OCI-LY3 (cell line): Measurements from ENCODE around the gene ATG16L2.

Experiments used
- H2AFZ ChIP-seq: fragments of 200-600, 300-600 bp; shearing (Covaris generic); 2 replicates; pipeline ENCODE4 v1.6.0; 2014; ENCODE audit warnings: antibody characterized with exemption, low read depth, low read length
- H3K27ac ChIP-seq: fragments of 200-600, 300-600 bp; sonication (generic); 2 replicates; pipeline ENCODE4 v1.5.1; 2014; ENCODE audit warnings: mild to moderate bottlenecking, low read length, moderate library complexity, mixed read lengths
- H3K27me3 ChIP-seq: fragments of 200-600, 300-600 bp; sonication (generic); 2 replicates; pipeline ENCODE4 v1.6.1; 2014; ENCODE audit warnings: low read depth, low read length, mixed read lengths
- H3K36me3 ChIP-seq: fragments of 200-600, 300-600 bp; sonication (generic); replicated peaks from 2 replicates; pipeline ENCODE3; 2014; ENCODE audit warnings: low read depth, low read length, mixed read lengths
- H3K4me1 ChIP-seq: fragments of 300-600, 200-600 bp; sonication (generic); 2 replicates; pipeline ENCODE4 v1.6.1; 2014; ENCODE audit warnings: low read length, mixed read lengths
- H3K4me2 ChIP-seq: fragments of 200-600, 300-600 bp; sonication (generic); 2 replicates; pipeline ENCODE4 v1.6.1; 2014; ENCODE audit warnings: low read length, mixed read lengths
- H3K4me3 ChIP-seq: fragments of 300-600, 200-600 bp; sonication (generic); 2 replicates; pipeline ENCODE4 v1.5.1; 2014; ENCODE audit warnings: antibody characterized with exemption, mild to moderate bottlenecking, low read length, moderate library complexity
- H3K79me2 ChIP-seq: fragments of 300-600, 200-600 bp; shearing (Covaris generic); 2 replicates; pipeline ENCODE4 v1.6.1; 2014; ENCODE audit warnings: mild to moderate bottlenecking, low read length, mixed read lengths
- H3K9ac ChIP-seq: fragments of 300-600, 200-600 bp; shearing (Covaris generic); 2 replicates; pipeline ENCODE4 v1.6.0; 2014; ENCODE audit warnings: mild to moderate bottlenecking, low read length, moderate library complexity
- H3K9me3 ChIP-seq: fragments of 200-600, 300-600 bp; shearing (Covaris generic); 2 replicates; pipeline ENCODE4 v1.6.1; 2014; ENCODE audit warnings: low read length, mixed read lengths; ENCODE audit not compliant: insufficient read depth
- H4K20me1 ChIP-seq: fragments of 200-600, 300-600 bp; sonication (generic); 2 replicates; pipeline ENCODE4 v1.6.1; 2016; ENCODE audit warnings: low read length, mixed read lengths; ENCODE audit not compliant: insufficient read depth
- EZH2phosphoT487 ChIP-seq: fragments of 200-600 bp; shearing (Covaris generic); IDR thresholded peaks from 2 replicates; pipeline ENCODE4 v1.6.1; 2018; ENCODE audit warnings: antibody characterized with exemption, mixed run types, low read depth
- TF ChIP-seq, protein P1 (sequence below): fragments of 200-600, 300-600 bp; sonication (generic); IDR thresholded peaks from 2 replicates; pipeline ENCODE4 v1.5.1; 2014; ENCODE audit warnings: antibody characterized with exemption, low read length, low read depth

Gene ATG16L2

DNA sequence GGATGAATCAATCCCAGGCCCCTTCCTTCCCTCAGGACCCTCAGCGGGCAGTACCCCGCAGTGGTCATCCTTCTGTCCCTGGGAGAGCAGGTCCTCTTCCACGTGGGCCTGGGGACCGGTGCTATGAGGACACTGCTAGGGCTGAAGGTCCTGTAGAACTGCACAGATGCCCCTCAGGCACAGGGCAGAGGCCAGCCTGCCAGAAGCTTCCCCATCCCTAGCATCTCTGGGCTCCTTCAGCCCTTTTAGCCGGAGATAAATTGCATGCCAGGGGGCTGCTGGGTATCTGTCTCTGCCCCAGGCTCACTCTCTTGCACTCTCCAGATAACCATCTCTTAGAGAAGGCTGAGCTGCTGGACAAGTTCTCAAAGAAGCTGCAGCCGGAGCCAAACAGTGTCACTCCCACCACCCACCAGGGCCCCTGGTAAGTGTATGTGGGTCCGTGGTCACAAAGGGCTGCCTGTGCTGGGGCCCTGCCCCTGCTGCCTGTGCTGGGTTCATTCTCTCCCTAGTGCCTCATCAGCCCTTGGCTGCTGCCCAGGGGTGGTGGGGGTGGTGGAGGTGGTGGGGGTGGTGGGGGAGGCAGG is 2.3 kb downstream of the ATG16L2 start:
- H2AFZ ChIP-seq: no peak overlapping the region
- no peaks in the 10 kb centered on the region for H3K9me3 ChIP-seq
- H3K27ac ChIP-seq: no peak overlapping the region
- H4K20me1 ChIP-seq: peaks cover 4% of the 10 kb centered on the region; the same call in 1 of the 2 replicates
- H3K4me1 ChIP-seq: peaks cover 24% of the 10 kb centered on the region
- TF ChIP-seq EZH2phosphoT487: no peak
- TF ChIP-seq, protein P1, sequence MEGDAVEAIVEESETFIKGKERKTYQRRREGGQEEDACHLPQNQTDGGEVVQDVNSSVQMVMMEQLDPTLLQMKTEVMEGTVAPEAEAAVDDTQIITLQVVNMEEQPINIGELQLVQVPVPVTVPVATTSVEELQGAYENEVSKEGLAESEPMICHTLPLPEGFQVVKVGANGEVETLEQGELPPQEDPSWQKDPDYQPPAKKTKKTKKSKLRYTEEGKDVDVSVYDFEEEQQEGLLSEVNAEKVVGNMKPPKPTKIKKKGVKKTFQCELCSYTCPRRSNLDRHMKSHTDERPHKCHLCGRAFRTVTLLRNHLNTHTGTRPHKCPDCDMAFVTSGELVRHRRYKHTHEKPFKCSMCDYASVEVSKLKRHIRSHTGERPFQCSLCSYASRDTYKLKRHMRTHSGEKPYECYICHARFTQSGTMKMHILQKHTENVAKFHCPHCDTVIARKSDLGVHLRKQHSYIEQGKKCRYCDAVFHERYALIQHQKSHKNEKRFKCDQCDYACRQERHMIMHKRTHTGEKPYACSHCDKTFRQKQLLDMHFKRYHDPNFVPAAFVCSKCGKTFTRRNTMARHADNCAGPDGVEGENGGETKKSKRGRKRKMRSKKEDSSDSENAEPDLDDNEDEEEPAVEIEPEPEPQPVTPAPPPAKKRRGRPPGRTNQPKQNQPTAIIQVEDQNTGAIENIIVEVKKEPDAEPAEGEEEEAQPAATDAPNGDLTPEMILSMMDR: no peak
- H3K79me2 ChIP-seq: peaks cover 45% of the 10 kb centered on the region
- no peaks in the 10 kb centered on the region for H3K27me3 ChIP-seq
- peak overlapping the region; percentile 82; the same call in 1 of the 2 replicates for H3K4me2 ChIP-seq
- no peak overlapping the region; the same call in 1 of the 2 replicates for H3K4me3 ChIP-seq
- no peak overlapping the region for H3K9ac ChIP-seq
- peaks cover 28% of the 10 kb centered on the region for H3K36me3 ChIP-seq

DNA sequence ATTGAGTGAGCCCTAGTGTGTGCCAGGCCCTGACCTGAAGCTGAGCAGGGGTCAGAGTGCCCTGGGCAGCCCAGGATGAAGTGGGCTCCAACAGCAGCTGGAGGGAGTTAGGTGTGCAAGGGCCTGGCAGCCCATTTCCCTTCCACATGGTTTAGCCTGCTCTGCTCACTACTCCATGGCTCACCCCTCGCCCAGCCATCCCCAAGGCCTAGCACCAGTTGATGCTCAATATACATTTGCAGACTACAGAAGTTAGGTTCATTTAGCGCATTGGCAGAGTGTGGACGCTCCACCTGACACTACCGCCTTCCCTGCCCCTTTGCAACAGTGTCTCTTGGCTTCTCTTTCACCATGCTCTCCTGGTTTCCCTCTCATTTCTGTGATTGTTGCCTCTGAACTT is 3.8 kb downstream of the ATG16L2 start:
- no peak overlapping the region for H3K9ac ChIP-seq
- TF ChIP-seq, protein P1: no peak
- TF ChIP-seq EZH2phosphoT487: no peak
- H3K79me2 ChIP-seq: peaks cover 30% of the 10 kb centered on the region
- no peaks in the 10 kb centered on the region for H3K9me3 ChIP-seq
- H3K36me3 ChIP-seq: peaks cover 28% of the 10 kb centered on the region
- no peaks in the 10 kb centered on the region for H3K27me3 ChIP-seq
- H3K4me1 ChIP-seq: peaks cover 27% of the 10 kb centered on the region
- no peak overlapping the region for H3K4me3 ChIP-seq
- no peak overlapping the region for H2AFZ ChIP-seq
- no peak overlapping the region for H3K27ac ChIP-seq
- no peaks in the 10 kb centered on the region for H4K20me1 ChIP-seq
- H3K4me2 ChIP-seq: no peak overlapping the region

DNA sequence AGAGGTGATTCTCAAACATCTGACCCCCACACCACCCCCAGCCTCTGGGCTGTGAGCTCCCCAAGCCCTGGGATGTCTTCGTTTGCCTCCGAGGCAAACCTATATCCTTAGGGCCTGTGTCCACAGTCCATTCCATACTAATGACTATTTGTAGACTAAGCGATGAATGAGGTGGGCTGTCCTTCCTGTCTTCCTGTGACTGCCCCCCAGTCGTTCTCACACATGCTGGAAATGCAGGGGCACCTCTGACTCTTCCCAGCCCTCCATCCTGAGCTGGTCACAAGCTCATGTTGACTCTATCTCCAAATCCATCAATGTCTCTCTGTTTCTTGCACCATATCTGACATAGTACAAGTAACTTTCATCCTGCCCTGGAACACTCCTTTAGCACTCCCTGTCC is 4.8 kb downstream of the ATG16L2 start:
- peaks cover 28% of the 10 kb centered on the region for H3K36me3 ChIP-seq
- 0 out of 2 replicates have a peak, but pooled peaks cover 1% of the 10 kb centered on the region for H4K20me1 ChIP-seq
- H3K27ac ChIP-seq: no peak overlapping the region
- H3K4me1 ChIP-seq: peaks cover 29% of the 10 kb centered on the region
- no peak overlapping the region for H3K9ac ChIP-seq
- TF ChIP-seq, protein P1: no peak
- no peak for TF ChIP-seq EZH2phosphoT487
- no peak overlapping the region for H2AFZ ChIP-seq
- H3K79me2 ChIP-seq: peaks cover 20% of the 10 kb centered on the region
- H3K4me2 ChIP-seq: no peak overlapping the region
- H3K27me3 ChIP-seq: no peaks in the 10 kb centered on the region
- no peaks in the 10 kb centered on the region for H3K9me3 ChIP-seq
- H3K4me3 ChIP-seq: no peak overlapping the region

GRCh38 chr11:72820439-72821139 is 6.4 kb downstream of the ATG16L2 start:
- no peak overlapping the region for H3K9ac ChIP-seq
- TF ChIP-seq, protein P1: no peak
- no peak for TF ChIP-seq EZH2phosphoT487
- H2AFZ ChIP-seq: no peak overlapping the region
- H3K4me3 ChIP-seq: no peak overlapping the region
- H3K9me3 ChIP-seq: no peaks in the 10 kb centered on the region
- H4K20me1 ChIP-seq: peaks cover 12% of the 10 kb centered on the region; the same call in 1 of the 2 replicates
- peak overlapping the region; percentile 90 for H3K4me2 ChIP-seq
- H3K79me2 ChIP-seq: peaks cover 7% of the 10 kb centered on the region; the same call in 1 of the 2 replicates
- no peak overlapping the region for H3K27ac ChIP-seq
- no peaks in the 10 kb centered on the region for H3K27me3 ChIP-seq
- H3K36me3 ChIP-seq: peaks cover 28% of the 10 kb centered on the region
- H3K4me1 ChIP-seq: peaks cover 27% of the 10 kb centered on the region
